SK-N-SH treated with all-trans-retinoic acid at 6 μM for 48 hours (cell line): ENCODE measurements around the gene SUFU.

ENCODE experiments used
- ATAC-seq: fragments of 200-7000 bp; cut with Tn5 transposase; 3 replicates; pipeline ENCODE4 v1.9.1; 2020; ENCODE audit warnings: mild to moderate bottlenecking, moderate library complexity
- ARNTL ChIP-seq: fragments of 450-650 bp; formaldehyde crosslinking; IDR thresholded peaks from 2 replicates; pipeline ENCODE4 v1.5.0; 2020; ENCODE audit warnings: low read depth, mild to moderate bottlenecking, moderate library complexity, borderline replicate concordance
- BACH2 ChIP-seq: fragments of 250-450 bp; sonication (Bioruptor Pico); IDR thresholded peaks from 2 replicates; pipeline ENCODE4 v1.9.0; 2021; ENCODE audit warnings: mild to moderate bottlenecking, borderline replicate concordance
- CREB5 ChIP-seq: fragments of 250-450 bp; sonication (Bioruptor Pico); IDR thresholded peaks from 2 replicates; pipeline ENCODE4 v1.5.1; 2020; ENCODE audit warnings: low read depth, mild to moderate bottlenecking, moderate library complexity
- CSDC2 ChIP-seq: fragments of 250-450 bp; sonication (Bioruptor Pico); IDR thresholded peaks from 2 replicates; pipeline ENCODE4 v1.5.0; 2020; ENCODE audit warnings: mild to moderate bottlenecking, moderate library complexity
- CSRNP3 ChIP-seq: fragments of 250-450 bp; sonication (Bioruptor Pico); IDR thresholded peaks from 2 replicates; pipeline ENCODE4 v1.5.1; 2021; ENCODE audit warnings: mild to moderate bottlenecking, moderate library complexity
- ESRRG ChIP-seq: fragments of 250-450 bp; sonication (Bioruptor Pico); IDR thresholded peaks from 2 replicates; pipeline ENCODE4 v1.6.1; 2021; ENCODE audit warnings: mild to moderate bottlenecking
- GLIS3 ChIP-seq: fragments of 250-450 bp; sonication (Bioruptor Pico); IDR thresholded peaks from 2 replicates; pipeline ENCODE4 v1.5.0; 2020; ENCODE audit warnings: mild to moderate bottlenecking, moderate library complexity
- ISL1 ChIP-seq: fragments of 250-450 bp; sonication (Bioruptor Pico); IDR thresholded peaks from 2 replicates; pipeline ENCODE4 v2.1.2; 2022; ENCODE audit warnings: mild to moderate bottlenecking, moderate library complexity
- OSR1 ChIP-seq: fragments of 250-450 bp; sonication (Bioruptor Pico); IDR thresholded peaks from 2 replicates; pipeline ENCODE4 v1.8.0; 2022; ENCODE audit warnings: moderate library complexity, mild to moderate bottlenecking, inconsistent platforms
- PATZ1 ChIP-seq: fragments of 250-450 bp; sonication (Bioruptor Pico); IDR thresholded peaks from 2 replicates; pipeline ENCODE4 v1.8.0; 2020; ENCODE audit warnings: mild to moderate bottlenecking, moderate library complexity, borderline replicate concordance
- POU6F1 ChIP-seq: fragments of 250-450 bp; sonication (Bioruptor Pico); IDR thresholded peaks from 2 replicates; pipeline ENCODE4 v1.8.0; 2021; ENCODE audit warnings: low read depth, mild to moderate bottlenecking, moderate library complexity, borderline replicate concordance
- PPARA ChIP-seq: fragments of 250-450 bp; sonication (Bioruptor Pico); IDR thresholded peaks from 2 replicates; pipeline ENCODE4 v1.5.0; 2020; ENCODE audit warnings: mild to moderate bottlenecking, borderline replicate concordance
- RARB ChIP-seq: fragments of 250-450 bp; sonication (Bioruptor Pico); IDR thresholded peaks from 2 replicates; pipeline ENCODE4 v1.8.0; 2021; ENCODE audit warnings: mild to moderate bottlenecking, moderate library complexity
- SNAI2 ChIP-seq: fragments of 250-450 bp; sonication (Bioruptor Pico); IDR thresholded peaks from 2 replicates; pipeline ENCODE4 v1.5.0; 2020; ENCODE audit warnings: mild to moderate bottlenecking, moderate library complexity
- TCF4 ChIP-seq: fragments of 250-450 bp; sonication (Bioruptor Pico); IDR thresholded peaks from 2 replicates; pipeline ENCODE4 v1.8.0; 2021; ENCODE audit warnings: mild to moderate bottlenecking, moderate library complexity, borderline replicate concordance
- TOX ChIP-seq: fragments of 250-450 bp; sonication (Bioruptor Pico); IDR thresholded peaks from 2 replicates; pipeline ENCODE4 v1.8.0; 2021; ENCODE audit warnings: mild to moderate bottlenecking, moderate library complexity, borderline replicate concordance
- TSHZ2 ChIP-seq: fragments of 250-450 bp; sonication (Bioruptor Pico); IDR thresholded peaks from 2 replicates; pipeline ENCODE4 v1.5.0; 2020; ENCODE audit warnings: mild to moderate bottlenecking, moderate library complexity
- ZC3H10 ChIP-seq: fragments of 250-450 bp; sonication (Bioruptor Pico); IDR thresholded peaks from 2 replicates; pipeline ENCODE4 v1.5.1; 2021; ENCODE audit warnings: mild to moderate bottlenecking, moderate library complexity
- ZFP3 ChIP-seq: fragments of 250-450 bp; sonication (Bioruptor Pico); IDR thresholded peaks from 2 replicates; pipeline ENCODE4 v1.5.0; 2020; ENCODE audit warnings: mild to moderate bottlenecking, moderate library complexity
- ZNF70 ChIP-seq: fragments of 450-650 bp; formaldehyde crosslinking; IDR thresholded peaks from 2 replicates; pipeline ENCODE4 v1.5.0; 2020; ENCODE audit warnings: mild to moderate bottlenecking, moderate library complexity
- ZNF8 ChIP-seq: fragments of 450-650 bp; formaldehyde crosslinking; IDR thresholded peaks from 2 replicates; pipeline ENCODE4 v1.5.0; 2020; ENCODE audit warnings: mild to moderate bottlenecking, moderate library complexity

The SUFU gene

GRCh38 chr10:102502029-102502336 is 1.8 kb upstream of the SUFU start:
- TF ChIP-seq RARB (no peak), ZNF70 (CRISPR knock-in tag) (no peak), CSRNP3 (no peak), POU6F1 (CRISPR knock-in tag) (no peak), ZNF8 (CRISPR knock-in tag) (no peak), CSDC2 (CRISPR knock-in tag) (no peak), ESRRG (no peak), OSR1 (CRISPR knock-in tag) (no peak), TCF4 (CRISPR knock-in tag) (no peak), PPARA (CRISPR knock-in tag) (no peak), ISL1 (CRISPR knock-in tag) (no peak), ZC3H10 (CRISPR knock-in tag) (no peak), TOX (CRISPR knock-in tag) (no peak), PATZ1 (no peak), CREB5 (CRISPR knock-in tag) (no peak), ARNTL (CRISPR knock-in tag) (no peak), ZFP3 (no peak), SNAI2 (CRISPR knock-in tag) (no peak)
- TF ChIP-seq, all 23 proteins: peak for 0
- peak; percentile 82 for ATAC-seq

- TF ChIP-seq ZNF8 (CRISPR knock-in tag) (no peak), CSDC2 (CRISPR knock-in tag) (no peak), RARB (no peak), BACH2 (CRISPR knock-in tag) (no peak), TSHZ2 (CRISPR knock-in tag) (peak; percentile 80)
- TF ChIP-seq, all 23 proteins: peak for 1
Measured at GRCh38 chr10:102502337-102503151, 1.2 kb upstream of the SUFU start, which contains the start of gene ACTR1A. TSS of gene ACTR1A (minus strand) at chr10:102502712. CDS start at chr10:102502647, 65 bp downstream.

GRCh38 chr10:102504179-102504975 is 605 bp downstream of the SUFU start:
- TF ChIP-seq ARNTL (CRISPR knock-in tag): no peak
- TF ChIP-seq ZC3H10 (CRISPR knock-in tag): no peak
- TF ChIP-seq GLIS3 (CRISPR knock-in tag): no peak
- no peak for TF ChIP-seq CREB5 (CRISPR knock-in tag)
- no peak for TF ChIP-seq RARB
- TF ChIP-seq ZNF70 (CRISPR knock-in tag): no peak
- TF ChIP-seq OSR1 (CRISPR knock-in tag): no peak
- no peak for TF ChIP-seq PPARA (CRISPR knock-in tag)
- TF ChIP-seq POU6F1 (CRISPR knock-in tag): no peak
- TF ChIP-seq SNAI2 (CRISPR knock-in tag): no peak
- no peak for TF ChIP-seq CSRNP3
- TF ChIP-seq ZNF8 (CRISPR knock-in tag): no peak
- ATAC-seq: no peak

More at GRCh38 chr10:102502337-102503151, 1.2 kb upstream of the SUFU start, which contains the start of gene ACTR1A:
- ATAC-seq: peak; percentile 89
